ENCODE results near the gene CAPZA1.
A peak's percentile ranks its signal among the peaks of the same experiment; 100 is the strongest.
"Not testable (repeated sequence)": the region's sequence is repeated elsewhere in the genome, so short reads cannot be mapped to it uniquely, and the experiment has no call there.

Gene CAPZA1

DNA sequence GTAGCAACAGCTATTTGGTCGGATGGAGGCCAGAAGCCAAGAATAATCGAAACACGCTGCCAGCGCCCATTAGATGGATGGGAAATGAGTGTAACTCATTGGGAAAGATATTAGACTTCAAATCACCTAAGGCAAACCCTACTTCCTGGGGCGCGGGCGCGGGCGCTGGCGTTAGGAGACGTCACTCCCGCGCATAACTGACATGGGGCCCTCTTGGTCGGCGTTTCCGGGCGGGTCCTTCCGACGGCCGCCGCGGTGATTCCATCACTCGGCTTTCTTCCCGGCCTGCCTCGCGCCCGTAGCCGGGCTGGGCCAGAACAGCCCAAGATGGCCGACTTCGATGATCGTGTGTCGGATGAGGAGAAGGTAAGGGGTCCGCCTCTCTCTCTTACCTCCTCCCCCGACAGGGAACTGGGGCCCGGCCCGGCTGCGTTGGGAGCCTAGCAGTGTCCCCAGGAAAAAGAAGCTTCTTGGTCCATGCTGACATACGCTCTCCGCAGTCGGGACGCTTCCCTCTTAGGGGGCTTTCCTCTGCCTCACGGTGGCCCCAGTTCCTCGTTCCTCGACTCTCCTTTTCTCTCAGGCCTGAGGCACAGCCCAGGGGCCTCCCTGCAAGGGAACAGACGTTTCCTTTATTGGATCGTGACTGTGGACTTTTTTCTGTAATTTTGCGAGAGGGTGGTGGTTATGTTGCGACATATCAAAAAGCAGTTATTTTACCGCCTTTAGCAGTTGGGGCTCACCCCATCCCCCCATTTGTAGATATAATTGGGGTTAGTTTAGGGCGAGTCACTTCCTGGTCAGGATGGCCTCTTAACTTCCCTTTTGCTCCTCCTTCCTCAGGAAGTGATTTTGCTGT is at the start of gene CAPZA1:
TSS of gene CAPZA1 (plus strand) at position 315 of the 859 bp plus-strand sequence. CDS start at position 328, 13 bp downstream.
- DNase-seq = peak; percentile 94

- DNase-seq = peak; percentile 96
Observed at GRCh38 chr1:112575154-112575804, 44.4 kb upstream of the CAPZA1 start.

DNA sequence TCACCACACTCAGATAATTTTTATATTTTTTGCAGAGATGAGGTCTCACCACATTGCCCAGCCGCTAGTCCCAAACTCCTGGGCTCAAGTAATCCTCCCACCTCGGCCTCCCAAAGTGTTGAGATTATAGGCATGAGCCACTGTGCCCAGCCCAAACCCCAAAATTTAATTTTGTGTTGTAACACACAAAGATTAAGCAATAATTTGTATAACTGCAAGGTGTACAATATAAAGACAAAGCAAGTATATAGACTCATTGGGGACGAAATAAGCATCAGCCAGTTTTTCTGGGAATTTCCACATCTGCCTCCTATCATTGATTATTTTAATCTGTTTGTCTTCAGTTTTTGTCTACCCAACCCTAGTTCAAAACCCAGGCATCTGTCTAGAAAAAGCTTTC is 43.4 kb upstream of the CAPZA1 start:
- DNase-seq = no peak

DNA sequence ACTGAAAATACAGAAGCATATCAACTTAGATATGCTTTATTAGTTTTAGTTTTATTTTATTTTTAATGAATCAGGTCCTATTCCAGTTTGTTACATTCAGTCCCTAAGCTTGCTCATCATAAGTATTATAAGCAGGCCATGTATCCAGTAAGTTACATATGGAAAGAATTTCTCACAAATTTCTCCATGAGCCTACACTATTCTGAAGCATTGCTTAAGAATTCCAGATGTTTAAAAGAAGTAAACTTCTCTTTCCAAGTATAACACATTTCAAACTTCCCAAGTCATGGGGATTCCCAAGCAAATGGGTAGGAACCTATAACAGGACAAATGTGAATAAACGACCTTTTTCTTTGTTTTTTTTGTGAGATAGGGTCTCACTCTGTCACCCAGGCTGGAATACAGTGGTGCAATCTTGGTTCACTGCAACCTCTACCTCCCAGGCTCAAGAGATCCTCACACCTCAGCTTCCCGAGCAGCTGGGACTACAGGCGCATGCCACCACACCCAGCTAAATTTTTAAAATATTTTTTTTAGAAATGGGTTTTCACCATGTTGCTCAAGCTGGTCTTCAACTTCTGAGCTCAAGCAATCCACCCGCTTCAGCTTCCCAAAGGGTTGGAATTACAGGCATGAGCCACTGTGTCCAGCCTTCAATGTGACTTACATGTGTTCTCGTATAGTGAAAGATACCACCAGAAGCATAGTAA is 39.7 kb upstream of the CAPZA1 start:
- no peak for DNase-seq

- peak; percentile 54 for DNase-seq
Observed at GRCh38 chr1:112581586-112582192, 37.9 kb upstream of the CAPZA1 start.

- no peak for DNase-seq
Observed at GRCh38 chr1:112583366-112583765, 36.3 kb upstream of the CAPZA1 start.

GRCh38 chr1:112589766-112590165 is 29.9 kb upstream of the CAPZA1 start:
- no peak for DNase-seq

DNA sequence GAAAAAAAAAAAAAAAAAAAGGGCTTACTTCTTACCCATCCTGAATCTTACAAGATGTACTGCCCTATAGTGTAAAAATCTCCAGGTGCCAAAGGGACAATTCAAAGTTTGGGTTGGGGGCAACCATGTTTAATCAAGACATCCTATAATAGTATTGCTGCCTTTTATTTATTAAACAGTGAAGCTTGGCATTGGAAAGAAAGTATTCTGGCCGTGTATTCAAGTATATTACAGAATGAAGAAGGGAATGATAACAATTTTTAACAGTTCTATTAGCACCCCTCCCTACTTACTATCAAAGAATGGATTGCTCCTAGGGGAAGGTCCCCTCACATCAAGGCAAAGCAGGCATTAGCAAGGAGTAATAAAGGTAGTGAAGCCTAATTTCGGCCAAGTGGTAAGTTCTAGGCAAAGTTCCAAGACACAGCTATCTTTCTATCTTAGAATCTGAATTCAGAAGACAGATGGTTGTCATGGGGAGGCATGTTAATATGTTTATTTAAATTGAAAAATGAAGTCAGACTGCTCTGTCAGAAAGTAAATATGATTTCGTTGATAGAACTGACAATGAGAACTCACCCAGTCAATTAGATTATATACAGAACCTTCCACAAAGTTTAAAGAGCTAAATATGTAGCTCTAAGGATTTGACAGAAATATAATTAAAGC is 25.3 kb upstream of the CAPZA1 start:
- DNase-seq = no peak

DNA sequence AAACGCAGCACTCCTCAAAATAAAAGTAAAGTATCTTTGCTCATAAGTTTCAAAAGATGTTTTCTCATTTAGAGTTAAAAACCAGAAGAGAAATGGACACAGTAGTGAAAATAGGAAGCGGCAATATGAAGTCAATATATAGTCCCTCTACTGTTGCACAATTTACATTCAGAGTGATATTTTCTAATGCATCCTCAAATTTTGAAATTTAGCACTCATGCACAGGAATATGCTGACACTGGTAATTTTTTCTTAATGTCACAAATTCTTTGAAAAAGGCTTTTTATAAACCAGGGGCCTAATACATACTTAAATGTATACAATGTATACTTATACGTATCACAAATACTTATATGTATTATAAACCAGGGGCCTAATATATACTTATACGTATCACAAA is 20.2 kb upstream of the CAPZA1 start:
- DNase-seq = no peak

DNA sequence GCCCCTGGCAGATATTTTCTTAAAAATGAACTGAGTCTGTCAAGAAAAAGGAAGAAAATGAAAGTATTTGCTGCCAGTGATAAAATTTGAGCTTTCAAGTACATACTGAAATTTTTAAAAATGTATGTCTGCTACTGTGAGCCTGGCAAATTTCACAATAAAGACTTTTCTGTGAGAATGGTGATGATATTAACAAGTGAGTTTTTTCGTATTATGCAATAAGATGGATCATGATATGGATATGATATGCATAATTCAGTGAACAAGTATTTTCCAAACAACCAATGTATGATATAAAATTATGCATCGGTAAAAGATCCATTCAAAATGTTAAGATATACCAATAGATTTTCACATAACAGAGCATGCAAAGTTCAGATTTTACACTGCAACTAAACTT is 16.6 kb upstream of the CAPZA1 start:
- DNase-seq = no peak

- no peak for DNase-seq
Observed at GRCh38 chr1:112603541-112603940, 16.1 kb upstream of the CAPZA1 start.

GRCh38 chr1:112605633-112606327 is 13.9 kb upstream of the CAPZA1 start:
- no peak for DNase-seq

DNA sequence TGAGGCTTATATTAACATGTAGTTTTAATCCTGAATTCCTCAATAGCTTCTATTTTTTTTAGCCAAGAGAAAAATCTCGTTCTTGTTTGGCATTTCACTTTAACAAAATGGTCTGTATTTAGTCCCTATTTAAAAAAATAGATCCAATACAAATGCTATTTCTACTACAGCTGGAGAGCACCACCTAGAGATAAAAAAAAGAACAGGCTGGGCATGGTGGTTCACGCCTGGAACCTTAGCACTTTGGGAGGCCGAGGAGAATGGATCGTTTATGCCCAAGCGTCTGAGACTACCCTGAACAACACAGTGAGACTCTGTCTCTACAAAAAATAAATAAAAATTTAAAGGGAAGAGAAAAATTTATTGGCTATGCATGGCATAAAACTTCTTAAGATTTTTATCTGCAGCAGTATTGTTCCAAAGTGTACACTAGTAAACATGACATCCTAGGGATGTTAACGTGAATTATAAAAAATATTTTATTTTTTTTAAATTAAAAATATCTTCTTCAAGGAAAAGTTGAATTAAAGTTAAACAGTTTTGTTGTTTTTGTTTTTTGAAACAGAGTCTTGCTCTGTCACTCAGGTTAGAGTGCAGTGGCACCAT is 5.1 kb upstream of the CAPZA1 start:
- peak; percentile 62 for DNase-seq

DNA sequence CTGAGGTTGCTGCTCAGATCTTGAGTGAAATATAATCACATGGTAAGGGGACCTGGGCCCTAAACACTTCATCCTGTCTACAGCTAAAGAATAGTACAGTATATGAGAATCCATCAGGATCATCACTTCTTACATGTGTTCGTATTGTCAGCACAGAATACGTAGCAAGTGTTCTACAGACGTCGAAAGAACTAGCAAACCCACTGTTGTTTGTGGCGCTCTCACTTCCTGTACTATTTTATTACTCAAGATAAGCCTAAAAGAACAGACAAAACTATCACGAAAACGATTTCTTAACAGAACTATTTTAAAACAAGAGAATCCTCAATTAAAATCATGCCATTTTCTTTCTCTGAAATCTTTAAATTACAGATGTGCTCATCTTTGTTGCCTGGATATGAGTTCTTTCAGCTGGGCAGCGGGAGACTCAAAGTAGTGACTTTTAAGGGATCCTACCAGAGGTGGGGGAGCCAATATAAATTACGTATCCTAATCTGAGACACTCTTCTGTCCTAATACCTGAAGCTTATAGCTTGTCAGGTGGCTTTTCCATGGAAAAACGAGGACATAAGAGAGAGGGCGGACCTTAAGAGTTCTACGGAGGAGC is 1.4 kb upstream of the CAPZA1 start:
- DNase-seq = peak; percentile 25

DNA sequence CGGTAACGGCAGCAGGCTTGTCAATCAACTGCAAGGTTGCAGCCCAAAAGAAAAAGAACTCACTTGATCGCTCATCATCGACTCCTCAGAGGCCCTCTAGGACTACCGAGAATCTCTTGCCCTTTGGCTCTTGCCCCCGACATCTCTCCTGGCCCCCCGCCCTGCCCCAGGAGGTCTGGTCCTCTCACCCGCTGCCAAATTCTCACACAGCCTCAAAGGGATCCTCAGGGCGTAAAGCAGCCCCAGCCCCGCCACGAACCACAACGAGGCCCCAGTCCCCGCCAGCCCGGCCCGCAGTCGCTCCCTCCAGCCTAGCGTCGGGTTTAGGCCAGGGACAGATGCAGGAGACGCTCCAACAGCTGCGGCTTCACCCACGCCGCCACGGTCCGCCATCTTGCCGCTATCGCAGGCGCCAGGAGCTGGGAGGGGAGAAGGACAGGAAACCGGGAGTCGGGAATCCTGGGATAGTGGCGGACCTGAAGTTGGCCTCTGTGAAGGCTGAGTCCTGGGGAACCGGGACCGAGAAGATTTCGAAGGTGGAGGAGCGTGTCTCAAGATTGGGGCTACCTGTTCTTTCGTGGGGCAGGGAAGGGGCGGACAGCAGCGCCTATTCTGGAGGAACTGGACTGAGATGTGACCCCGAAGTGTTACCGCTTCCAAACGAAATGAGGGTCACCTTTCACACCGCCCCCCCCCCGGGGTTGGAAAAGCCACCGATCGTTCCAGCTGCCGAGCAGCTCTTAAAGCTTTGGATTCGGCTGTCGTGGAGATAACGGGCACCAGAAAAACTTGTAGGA is 713 bp upstream of the CAPZA1 start, which contains the start of gene ST7L:
TSS of gene ST7L (minus strand) at position 421 of the 797 bp plus-strand sequence. CDS start at position 393, 28 bp downstream.
- DNase-seq = peak; percentile 73

GRCh38 chr1:112620377-112620695 is 704 bp downstream of the CAPZA1 start:
- DNase-seq = no peak

DNA sequence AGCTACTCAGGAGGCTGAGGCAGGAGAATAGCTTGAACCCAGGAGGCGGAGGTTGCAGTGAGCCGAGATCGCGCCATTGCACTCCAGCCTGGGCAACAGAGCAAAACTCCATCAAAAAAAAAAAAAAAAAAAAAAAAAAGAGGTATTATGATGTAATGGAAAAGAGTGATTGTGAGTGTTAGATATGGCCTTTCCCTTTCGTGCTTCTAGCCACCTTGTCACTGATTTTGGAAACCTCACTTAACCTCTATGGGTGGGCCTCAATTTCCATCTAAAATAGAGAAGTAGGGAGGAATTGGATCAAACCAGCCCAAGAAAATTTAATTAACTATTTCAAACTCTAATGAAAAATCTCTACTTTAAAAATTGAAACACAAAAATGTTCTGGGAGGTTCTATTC is 4.9 kb downstream of the CAPZA1 start:
- not testable (repeated sequence) for DNase-seq

GRCh38 chr1:112625696-112626095 is 6.1 kb downstream of the CAPZA1 start:
- DNase-seq = no peak

GRCh38 chr1:112626193-112626592 is 6.6 kb downstream of the CAPZA1 start:
- DNase-seq = no peak

DNA sequence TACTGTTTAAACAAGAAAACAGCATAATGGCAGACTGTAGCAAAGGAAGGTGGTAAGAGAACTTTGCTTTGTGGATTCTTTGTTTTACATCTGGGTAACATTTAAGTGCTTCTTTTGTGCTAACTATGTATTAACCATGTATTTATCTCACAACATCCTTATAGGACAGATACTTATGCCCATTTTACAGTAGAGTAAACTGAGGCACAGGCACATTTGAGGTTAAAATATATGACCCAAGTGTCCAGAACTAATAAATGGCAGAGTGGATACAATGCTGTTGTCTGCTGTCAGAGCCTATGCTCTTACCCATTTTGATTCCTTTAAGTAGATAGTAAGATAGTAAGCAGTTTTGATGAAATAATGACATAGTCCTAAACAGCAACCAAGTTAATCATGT is 7.3 kb downstream of the CAPZA1 start:
- DNase-seq = no peak
